GM12878 (cell line): ENCODE data around the gene UBTF. TPM values are rescaled to one million over a fixed set of nuclear protein-coding genes. Genes with fewer than 3 reads are reported as not detected.
A peak's percentile ranks its signal among the peaks of the same experiment; 100 is the strongest.

Experiments used
- ATAC-seq: fragments of 200-7000 bp; cut with Tn5 transposase; 3 replicates; pipeline ENCODE4 v1.9.1; 2020; ENCODE audit warnings: mild to moderate bottlenecking, moderate library complexity
- BruUV-seq: library from RNA; stranded (reverse); fragments of 400-500 nt; replicated peaks from 2 replicates; lab custom pipeline; 2021; lab: Mats Ljungman, UMichigan
- CTCF ChIA-PET: fragments of 300-600 bp; sonication (Branson Sonifier 250); formaldehyde crosslinking; extraction: SDS; loops from one replicate; lab custom pipeline; 2021; ENCODE audit warnings: inconsistent platforms; lab: Yijun Ruan, JAX
- POLR2A ChIA-PET: fragments of 350-600 bp; formaldehyde crosslinking; extraction: SDS; loops from one replicate; lab custom pipeline; 2021; ENCODE audit warnings: inconsistent platforms; lab: Charles Lee
- RAD21 ChIA-PET: fragments of 300-600 bp; sonication (Branson Sonifier 250); formaldehyde crosslinking; loops from one replicate; lab custom pipeline; 2023; ENCODE audit warnings: antibody characterized with exemption; ENCODE audit not compliant: unreplicated experiment; lab: Charles Lee
- SMC1A ChIA-PET: fragments of 300-600 bp; sonication (Branson Sonifier 250); formaldehyde crosslinking; loops from one replicate; lab custom pipeline; 2023; ENCODE audit not compliant: unreplicated experiment, uncharacterized antibody; lab: Charles Lee
- DNase-seq: peaks from one replicate; pipeline ENCODE4 v3.0.0-alpha.2; 2011; ENCODE audit warnings: low read depth, low spot score
- FAIRE-seq: peaks from 3 replicates; lab custom pipeline; 2011; peaks lifted over from hg19 to GRCh38; lab: Jason Lieb, UNC
- H2AFZ ChIP-seq: 2 replicates; pipeline ENCODE4 v1.6.0; 2011; ENCODE audit warnings: low read depth, low read length, control low read depth; ENCODE audit not compliant: control insufficient read depth
- H3K27ac ChIP-seq: 2 replicates; pipeline ENCODE4 v1.5.1; 2011; ENCODE audit warnings: control low read depth; ENCODE audit not compliant: control insufficient read depth, insufficient read depth
- H3K27me3 ChIP-seq, 2 experiments: replicated peaks in 1 of 2; 2 replicates each; pipeline versions ENCODE4 v1.6.0 to v1.6.1; 2011; ENCODE audit warnings: low read length in 1 of 2; ENCODE audit not compliant: control insufficient read depth in 2 of 2, insufficient read depth in 2 of 2
- H3K36me3 ChIP-seq, 2 experiments: 2 replicates each; pipeline ENCODE4 v1.5.1; 2011; ENCODE audit warnings: low read length in 1 of 2; ENCODE audit not compliant: control insufficient read depth in 2 of 2, insufficient read depth in 2 of 2
- H3K4me1 ChIP-seq: 2 replicates; pipeline ENCODE4 v1.6.1; 2011; ENCODE audit warnings: mild to moderate bottlenecking, low read length, moderate library complexity, mixed read lengths; ENCODE audit not compliant: control insufficient read depth, insufficient read depth
- H3K4me2 ChIP-seq: 2 replicates; pipeline ENCODE4 v1.6.0; 2011; ENCODE audit warnings: control low read depth; ENCODE audit not compliant: control insufficient read depth, insufficient read depth
- H3K4me3 ChIP-seq: fragments of 200-600 bp; sonication (generic); 2 replicates; pipeline ENCODE4 v1.5.1; 2016
- H3K79me2 ChIP-seq: 2 replicates; pipeline ENCODE4 v1.6.0; 2011; ENCODE audit warnings: low read length; ENCODE audit not compliant: control insufficient read depth, insufficient read depth
- H3K9ac ChIP-seq: 2 replicates; pipeline ENCODE4 v1.8.0; 2011; ENCODE audit warnings: low read length, control low read depth, mixed read lengths; ENCODE audit not compliant: control insufficient read depth, insufficient read depth
- H3K9me3 ChIP-seq: replicated peaks from 3 replicates; pipeline ENCODE4 v1.5.1; 2011; ENCODE audit warnings: mild to moderate bottlenecking, low read length; ENCODE audit not compliant: control insufficient read depth, insufficient read depth
- H4K20me1 ChIP-seq: 2 replicates; pipeline ENCODE4 v1.6.0; 2011; ENCODE audit not compliant: control insufficient read depth, insufficient read depth
- POLR2A ChIP-seq: IDR thresholded peaks from 2 replicates; pipeline ENCODE4 v1.6.1; 2011; ENCODE audit warnings: low read depth, mild to moderate bottlenecking, low read length
- YBX1 ChIP-seq: fragments of 450-650 bp; IDR thresholded peaks from 2 replicates; pipeline ENCODE4 v1.6.1; 2016; ENCODE audit warnings: antibody characterized with exemption
- WGBS: methylation state at CpG from one replicate; pipeline ENCODE4 v1.1.6; 2016; ENCODE audit warnings: low lambda C conversion rate; ENCODE audit not compliant: insufficient replicate concordance, insufficient coverage; ENCODE audit errors: missing lambda C conversion rate; 5-methylcytosine and 5-hydroxymethylcytosine counted together
- in situ Hi-C: fragments of 300-500 bp; cut with MboI; formaldehyde crosslinking; loops from 9 replicates; pipeline ENCODE4 v1.14.3; 2018; ENCODE audit warnings: mixed read lengths
- intact Hi-C: fragments of 100-400 bp; cut with micrococcal nuclease; formaldehyde crosslinking; loops from one replicate; pipeline ENCODE4 v1.14.2; 2022; ENCODE audit not compliant: unreplicated experiment
- polyA plus RNA-seq, 11 experiments: library from polyadenylated mRNA; depleted of rRNA in 4 of 11; unstranded in 6 of 11; stranded (reverse) in 5 of 11; fragments of >200 nt; fragmentation: Nextera tagmentation in 4 of 11; fragmentation: Illumina TruSeq in 1 of 11; extraction: Ambion mirVana in 4 of 11; extraction: Trizol in 1 of 11; gene quantifications; 1 replicate in 1 of 11; 2 replicates in 10 of 11; pipeline versions ENCODE4 v1.2.1 to v1.2.3, GENCODE V29; 2011 to 2016; ENCODE audit warnings: inconsistent platforms in 2 of 11, missing spikeins in 2 of 11, low read depth in 1 of 11
- total RNA-seq, 4 experiments: library from RNA; depleted of rRNA in 3 of 4; stranded (reverse); fragments of >200 nt in 3 of 4; fragmentation: Illumina TruSeq in 1 of 4; extraction: Trizol in 1 of 4; gene quantifications; 2 replicates each; pipeline versions ENCODE4 v1.2.1 to v1.2.3, GENCODE V29; 2013 to 2021
- TF ChIP-seq, protein P1 (sequence below): fragments of 450-650 bp; IDR thresholded peaks from 2 replicates; pipeline ENCODE4 v1.6.1; 2016; ENCODE audit warnings: mild to moderate bottlenecking

UBTF gene
- total and polyA plus RNA-seq, 10 of the 15 experiments (the other 5 are each of a cell fraction or from before 2014, with no cell fraction given), result 2.2 to 124 (median 79.6) TPM

DNA sequence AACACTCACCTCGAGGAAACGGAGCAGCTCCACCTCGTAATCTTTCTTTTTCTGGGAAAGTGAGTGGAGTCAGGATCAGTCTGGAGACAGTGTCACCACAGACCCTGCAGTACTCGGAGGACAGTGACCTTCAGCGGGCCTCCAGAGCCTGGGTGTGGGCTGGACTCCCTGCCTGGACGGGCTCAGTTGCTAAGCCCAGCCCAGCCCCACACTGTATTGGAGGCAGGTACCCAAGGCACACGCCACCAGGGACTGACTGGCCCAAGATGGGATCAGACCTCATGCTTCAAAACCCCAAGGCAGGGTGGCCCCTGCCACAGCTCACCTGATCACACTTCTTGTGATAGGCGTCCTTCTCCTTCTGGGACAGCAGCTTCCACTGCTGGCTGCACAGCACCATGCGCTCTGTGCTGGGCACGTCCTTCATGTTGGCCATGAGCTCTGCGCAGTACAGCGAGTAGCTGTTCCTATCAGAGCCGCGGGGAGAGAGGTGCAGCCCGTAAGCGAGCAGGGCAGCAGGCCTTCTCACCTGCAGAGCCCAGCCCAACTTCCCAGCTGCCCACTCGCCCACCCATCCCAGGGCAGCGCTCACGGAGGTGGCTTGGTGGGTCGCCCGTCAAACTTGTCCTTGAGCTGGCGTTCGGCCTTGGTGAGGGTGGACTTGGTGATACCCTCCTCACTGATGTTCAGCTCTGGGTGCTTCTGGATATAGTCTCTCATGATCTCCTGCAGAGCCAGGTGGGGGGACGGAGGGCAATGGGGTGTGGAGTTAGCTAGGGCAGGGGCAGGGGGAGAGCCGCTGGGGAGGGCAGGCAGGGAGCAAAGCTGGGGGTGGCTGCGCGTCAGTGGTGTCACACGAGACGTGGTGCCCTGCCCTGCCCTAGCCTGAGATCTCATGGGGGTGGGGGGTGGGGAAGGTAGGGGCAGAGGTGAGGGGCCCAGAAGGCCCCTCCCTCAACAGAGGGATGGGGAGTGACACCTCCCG lies 7.9 kb downstream of the UBTF start:
- TF ChIP-seq POLR2A (peak; percentile 67), YBX1 (no peak)
- TF ChIP-seq, protein P1, sequence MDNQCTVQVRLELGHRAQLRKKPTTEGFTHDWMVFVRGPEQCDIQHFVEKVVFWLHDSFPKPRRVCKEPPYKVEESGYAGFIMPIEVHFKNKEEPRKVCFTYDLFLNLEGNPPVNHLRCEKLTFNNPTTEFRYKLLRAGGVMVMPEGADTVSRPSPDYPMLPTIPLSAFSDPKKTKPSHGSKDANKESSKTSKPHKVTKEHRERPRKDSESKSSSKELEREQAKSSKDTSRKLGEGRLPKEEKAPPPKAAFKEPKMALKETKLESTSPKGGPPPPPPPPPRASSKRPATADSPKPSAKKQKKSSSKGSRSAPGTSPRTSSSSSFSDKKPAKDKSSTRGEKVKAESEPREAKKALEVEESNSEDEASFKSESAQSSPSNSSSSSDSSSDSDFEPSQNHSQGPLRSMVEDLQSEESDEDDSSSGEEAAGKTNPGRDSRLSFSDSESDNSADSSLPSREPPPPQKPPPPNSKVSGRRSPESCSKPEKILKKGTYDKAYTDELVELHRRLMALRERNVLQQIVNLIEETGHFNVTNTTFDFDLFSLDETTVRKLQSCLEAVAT, result no peak
- intact Hi-C loops, result loop anchor here (10.0 kb wide), 1 partner anchor 293 kb away; the partner anchor contains the start of gene GPATCH8
- ChIA-PET POLR2A (interaction anchor here (0.8 to 2.6 kb wide), 6 partner anchors 10 to 136 kb away, joined by 3 to 16 read pairs (median 6); partner anchors contain the start of genes GRN and TMUB2), CTCF (interaction anchor here (1.1 to 7.0 kb wide), 9 partner anchors 11 to 311 kb away, joined by 3 to 135 read pairs (median 13); partner anchors contain the start of genes ATXN7L3, GRN, SLC25A39 and SLC4A1), SMC1A (interaction anchor here (1.8 to 3.1 kb wide), 4 partner anchors 14 to 120 kb away, joined by 4 to 38 read pairs (median 9); no protein-coding TSS in a partner anchor), RAD21 (interaction anchor here (3.1 to 3.7 kb wide), 3 partner anchors 114 to 139 kb away, joined by 21 to 40 read pairs (median 31); partner anchors contain the start of genes GRN and SLC25A39)
- DNase-seq (no peak), FAIRE-seq (no peak), ATAC-seq (no peak)
- no peak overlapping the region for H3K9ac ChIP-seq
- peaks cover 22% of the 10 kb centered on the region for H3K79me2 ChIP-seq
- H3K4me3 ChIP-seq, result no peak overlapping the region
- peaks cover 50 to 60% of the 10 kb centered on the region in 2 experiments for H3K36me3 ChIP-seq
- no TSS peak for BruUV-seq
- in situ Hi-C loops, result loop anchor here (25.0 kb wide), 1 partner anchor 301 kb away; the partner anchor contains the start of gene GPATCH8
- 88% methylated on average over 24 of the region's 30 CpGs for WGBS
- no peak overlapping the region; the same call in 1 of the 2 replicates for H3K27ac ChIP-seq
- no peaks in the 10 kb centered on the region for H3K9me3 ChIP-seq
- H2AFZ ChIP-seq, result no peak overlapping the region
- peaks cover 32% of the 10 kb centered on the region for H3K4me1 ChIP-seq
- no peaks in the 10 kb centered on the region for H3K27me3 ChIP-seq
- peak overlapping the region; percentile 30; the same call in 1 of the 2 replicates for H3K4me2 ChIP-seq
- peaks cover 2% of the 10 kb centered on the region; the same call in 1 of the 2 replicates for H4K20me1 ChIP-seq
